Osteoblast (primary cell): ENCODE data around the gene NR1I3. TPM values are rescaled to one million over a fixed set of nuclear protein-coding genes. Genes with fewer than 3 reads are reported as not detected.
"Not testable (repeated sequence)": the region's sequence is repeated elsewhere in the genome, so short reads cannot be mapped to it uniquely, and the experiment has no call there.

Experiments used
- DNase-seq: peaks from one replicate; pipeline ENCODE4 v3.0.0; 2011; ENCODE audit warnings: low spot score, mixed read lengths; ENCODE audit not compliant: insufficient read length; ENCODE audit errors: missing footprints
- H2AFZ ChIP-seq: 2 replicates; pipeline ENCODE4 v1.6.0; 2011; ENCODE audit warnings: mild to moderate bottlenecking, low read length
- H3K27ac ChIP-seq: 2 replicates; pipeline ENCODE4 v1.5.1; 2011; ENCODE audit warnings: mild to moderate bottlenecking, low read depth, low read length, moderate library complexity
- H3K27me3 ChIP-seq: 2 replicates; pipeline ENCODE4 v1.6.0; 2012; ENCODE audit warnings: mild to moderate bottlenecking, control low read depth, inconsistent platforms, low read length, moderate library complexity; ENCODE audit not compliant: insufficient read depth
- H3K36me3 ChIP-seq: 2 replicates; pipeline ENCODE4 v1.5.1; 2011; ENCODE audit warnings: mild to moderate bottlenecking, low read length, control low read depth, moderate library complexity; ENCODE audit not compliant: insufficient read depth
- H3K4me1 ChIP-seq: 2 replicates; pipeline ENCODE4 v1.5.1; 2011; ENCODE audit warnings: mild to moderate bottlenecking, low read length, control low read depth, moderate library complexity; ENCODE audit not compliant: insufficient read depth
- H3K4me2 ChIP-seq: 2 replicates; pipeline ENCODE4 v1.6.0; 2011; ENCODE audit warnings: mild to moderate bottlenecking, low read length; ENCODE audit not compliant: insufficient read depth
- H3K4me3 ChIP-seq: fragments of 200-600 bp; sonication (generic); 3 replicates; pipeline ENCODE4 v1.5.1; 2012; ENCODE audit warnings: mild to moderate bottlenecking, low read length, inconsistent platforms; ENCODE audit not compliant: insufficient read depth
- H3K79me2 ChIP-seq: 2 replicates; pipeline ENCODE4 v1.6.0; 2012; ENCODE audit warnings: mild to moderate bottlenecking, low read length, control low read depth, inconsistent platforms; ENCODE audit not compliant: insufficient read depth
- H3K9me3 ChIP-seq: 2 replicates; pipeline ENCODE4 v1.5.1; 2011; ENCODE audit warnings: low read depth, low read length, control low read depth
- H4K20me1 ChIP-seq: 2 replicates; pipeline ENCODE4 v1.6.0; 2012; ENCODE audit warnings: mild to moderate bottlenecking, low read length, control low read depth; ENCODE audit not compliant: insufficient read depth
- CTCF ChIP-seq: IDR thresholded peaks from 2 replicates; pipeline ENCODE4 v1.5.1; 2011; ENCODE audit warnings: mild to moderate bottlenecking, low read depth, low read length, moderate library complexity; ENCODE audit errors: extremely low read depth
- total RNA-seq: library from RNA; depleted of rRNA; stranded (reverse); fragments of >200 nt; gene quantifications from 2 replicates; pipeline ENCODE4 v1.2.3, GENCODE V29; 2012

NR1I3 gene
- total RNA-seq, 1 donor: not detected

GRCh38 chr1:161255955-161256520 is 18.0 kb upstream of the NR1I3 start:
- H4K20me1 ChIP-seq, H3K4me3 ChIP-seq, H3K4me2 ChIP-seq, H3K79me2 ChIP-seq, DNase-seq, H2AFZ ChIP-seq, H3K9me3 ChIP-seq, H3K27ac ChIP-seq, H3K36me3 ChIP-seq, H3K4me1 ChIP-seq: not testable (repeated sequence)
- peaks cover 30% of the 10 kb centered on the region for H3K27me3 ChIP-seq

- H4K20me1 ChIP-seq, DNase-seq, H3K4me1 ChIP-seq, H3K79me2 ChIP-seq, H3K9me3 ChIP-seq, H3K4me3 ChIP-seq, H3K27ac ChIP-seq, H3K36me3 ChIP-seq, H2AFZ ChIP-seq, H3K4me2 ChIP-seq: not testable (repeated sequence)
- peaks cover 23% of the 10 kb centered on the region for H3K27me3 ChIP-seq
Measured at GRCh38 chr1:161255302-161255701, 17.3 kb upstream of the NR1I3 start.

- Histone ChIP-seq H3K9me3 (no peaks in the 10 kb centered on the region), H2AFZ (no peak overlapping the region), H3K4me1 (no peaks in the 10 kb centered on the region), H3K4me2 (no peak overlapping the region), H4K20me1 (no peaks in the 10 kb centered on the region), H3K4me3 (no peak overlapping the region), H3K27ac (no peak overlapping the region), H3K27me3 (no peaks in the 10 kb centered on the region), H3K36me3 (no peaks in the 10 kb centered on the region), H3K79me2 (no peaks in the 10 kb centered on the region)
- TF ChIP-seq CTCF: no peak
- no peak for DNase-seq
Measured at GRCh38 chr1:161251579-161251978, 13.6 kb upstream of the NR1I3 start.

GRCh38 chr1:161250829-161251228 is 12.8 kb upstream of the NR1I3 start:
- no peak for TF ChIP-seq CTCF
- no peaks in the 10 kb centered on the region for H3K27me3 ChIP-seq
- no peaks in the 10 kb centered on the region for H3K79me2 ChIP-seq
- no peak overlapping the region for H3K4me2 ChIP-seq
- H3K4me3 ChIP-seq: no peak overlapping the region
- no peaks in the 10 kb centered on the region for H3K4me1 ChIP-seq
- H3K36me3 ChIP-seq: no peaks in the 10 kb centered on the region
- H4K20me1 ChIP-seq: no peaks in the 10 kb centered on the region
- DNase-seq: no peak
- H3K9me3 ChIP-seq: no peaks in the 10 kb centered on the region
- no peak overlapping the region for H2AFZ ChIP-seq
- no peak overlapping the region for H3K27ac ChIP-seq

GRCh38 chr1:161250100-161250499 is 12.1 kb upstream of the NR1I3 start:
- H3K27me3 ChIP-seq, H3K36me3 ChIP-seq, H4K20me1 ChIP-seq, H3K4me1 ChIP-seq, H3K4me3 ChIP-seq, H3K4me2 ChIP-seq, H3K79me2 ChIP-seq, H3K27ac ChIP-seq, H2AFZ ChIP-seq, H3K9me3 ChIP-seq, DNase-seq: not testable (repeated sequence)
